ENCODE data around the gene MZB1. TPM values are rescaled to one million over a fixed set of nuclear protein-coding genes. Genes with fewer than 3 reads are reported as not detected.

Gene MZB1
- total RNA-seq, 1 experiment from 2014 or later: 1.1 TPM

- H3K27me3 Mint-ChIP-seq (ENCODE audit: low read depth): peaks cover 8% of the 10 kb centered on the region; the same call in 1 of the 2 replicates
- ChIA-PET POLR2A (no interaction called here), CTCF (no interaction called here)
- no peaks in the 10 kb centered on the region for H3K36me3 Mint-ChIP-seq
- no peak overlapping the region for H3K4me3 Mint-ChIP-seq
- ATAC-seq: no peak
- DNase-seq (ENCODE audit: low spot score): no peak
- no peaks in the 10 kb centered on the region for H3K9me3 Mint-ChIP-seq
- peaks cover 21% of the 10 kb centered on the region for H3K4me1 Mint-ChIP-seq
- TF ChIP-seq, protein P1, sequence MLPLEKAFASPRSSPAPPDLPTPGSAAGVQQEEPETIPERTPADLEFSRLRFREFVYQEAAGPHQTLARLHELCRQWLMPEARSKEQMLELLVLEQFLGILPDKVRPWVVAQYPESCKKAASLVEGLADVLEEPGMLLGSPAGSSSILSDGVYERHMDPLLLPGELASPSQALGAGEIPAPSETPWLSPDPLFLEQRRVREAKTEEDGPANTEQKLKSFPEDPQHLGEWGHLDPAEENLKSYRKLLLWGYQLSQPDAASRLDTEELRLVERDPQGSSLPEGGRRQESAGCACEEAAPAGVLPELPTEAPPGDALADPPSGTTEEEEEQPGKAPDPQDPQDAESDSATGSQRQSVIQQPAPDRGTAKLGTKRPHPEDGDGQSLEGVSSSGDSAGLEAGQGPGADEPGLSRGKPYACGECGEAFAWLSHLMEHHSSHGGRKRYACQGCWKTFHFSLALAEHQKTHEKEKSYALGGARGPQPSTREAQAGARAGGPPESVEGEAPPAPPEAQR (CRISPR knock-in tag; IDR thresholded peaks at IDR 0.05): no peak
- TF ChIP-seq RORB (CRISPR knock-in tag; IDR thresholded peaks at IDR 0.05): no peak
- TF ChIP-seq, protein P2, sequence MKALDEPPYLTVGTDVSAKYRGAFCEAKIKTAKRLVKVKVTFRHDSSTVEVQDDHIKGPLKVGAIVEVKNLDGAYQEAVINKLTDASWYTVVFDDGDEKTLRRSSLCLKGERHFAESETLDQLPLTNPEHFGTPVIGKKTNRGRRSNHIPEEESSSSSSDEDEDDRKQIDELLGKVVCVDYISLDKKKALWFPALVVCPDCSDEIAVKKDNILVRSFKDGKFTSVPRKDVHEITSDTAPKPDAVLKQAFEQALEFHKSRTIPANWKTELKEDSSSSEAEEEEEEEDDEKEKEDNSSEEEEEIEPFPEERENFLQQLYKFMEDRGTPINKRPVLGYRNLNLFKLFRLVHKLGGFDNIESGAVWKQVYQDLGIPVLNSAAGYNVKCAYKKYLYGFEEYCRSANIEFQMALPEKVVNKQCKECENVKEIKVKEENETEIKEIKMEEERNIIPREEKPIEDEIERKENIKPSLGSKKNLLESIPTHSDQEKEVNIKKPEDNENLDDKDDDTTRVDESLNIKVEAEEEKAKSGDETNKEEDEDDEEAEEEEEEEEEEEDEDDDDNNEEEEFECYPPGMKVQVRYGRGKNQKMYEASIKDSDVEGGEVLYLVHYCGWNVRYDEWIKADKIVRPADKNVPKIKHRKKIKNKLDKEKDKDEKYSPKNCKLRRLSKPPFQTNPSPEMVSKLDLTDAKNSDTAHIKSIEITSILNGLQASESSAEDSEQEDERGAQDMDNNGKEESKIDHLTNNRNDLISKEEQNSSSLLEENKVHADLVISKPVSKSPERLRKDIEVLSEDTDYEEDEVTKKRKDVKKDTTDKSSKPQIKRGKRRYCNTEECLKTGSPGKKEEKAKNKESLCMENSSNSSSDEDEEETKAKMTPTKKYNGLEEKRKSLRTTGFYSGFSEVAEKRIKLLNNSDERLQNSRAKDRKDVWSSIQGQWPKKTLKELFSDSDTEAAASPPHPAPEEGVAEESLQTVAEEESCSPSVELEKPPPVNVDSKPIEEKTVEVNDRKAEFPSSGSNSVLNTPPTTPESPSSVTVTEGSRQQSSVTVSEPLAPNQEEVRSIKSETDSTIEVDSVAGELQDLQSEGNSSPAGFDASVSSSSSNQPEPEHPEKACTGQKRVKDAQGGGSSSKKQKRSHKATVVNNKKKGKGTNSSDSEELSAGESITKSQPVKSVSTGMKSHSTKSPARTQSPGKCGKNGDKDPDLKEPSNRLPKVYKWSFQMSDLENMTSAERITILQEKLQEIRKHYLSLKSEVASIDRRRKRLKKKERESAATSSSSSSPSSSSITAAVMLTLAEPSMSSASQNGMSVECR (CRISPR knock-in tag; IDR thresholded peaks at IDR 0.05; ENCODE audit: borderline replicate concordance): no peak
- no peak overlapping the region for H3K27ac Mint-ChIP-seq
Measured at GRCh38 chr5:139383993-139384590, 5.6 kb downstream of the MZB1 start.

DNA sequence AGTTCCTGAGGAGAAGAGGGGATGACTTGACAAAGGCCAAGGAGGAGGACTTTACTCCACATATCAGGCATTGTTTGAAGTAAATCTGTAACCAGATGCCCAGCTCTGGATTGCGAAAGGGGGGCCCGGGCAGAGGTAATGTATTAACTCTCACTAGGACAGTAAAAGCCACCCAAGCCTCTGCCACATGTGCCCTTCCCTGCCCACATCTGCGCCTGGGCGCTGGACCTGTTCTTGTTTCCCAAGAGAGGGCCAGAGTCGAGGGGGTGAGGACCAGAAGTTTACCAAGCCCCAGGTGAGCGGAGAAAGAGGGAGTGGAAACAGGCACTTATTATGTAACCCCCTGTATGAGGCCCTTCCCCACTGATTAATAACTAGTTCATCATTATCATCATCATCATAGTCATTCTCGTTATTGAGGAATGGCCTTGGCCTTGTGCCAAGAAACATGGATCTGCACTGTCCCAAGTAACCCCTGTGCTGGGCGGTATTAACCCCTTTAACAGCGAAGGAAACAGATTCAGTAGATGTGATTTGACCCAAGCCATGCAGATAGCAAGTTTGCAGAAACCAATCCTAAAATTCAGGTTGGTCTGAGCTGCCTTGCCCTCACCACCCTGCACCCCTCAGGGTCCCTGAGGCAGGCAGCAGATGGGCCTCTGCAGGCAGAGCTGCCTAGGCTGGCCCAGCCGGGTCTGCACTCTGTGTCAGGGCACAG is 6.3 kb downstream of the MZB1 start, which contains the start of gene SLC23A1:
SLC23A1 (minus strand) TSS at position 23 of the 718 bp plus-strand sequence. CDS start 44 bp downstream, outside the sequence.
- H3K4me3 Mint-ChIP-seq: no peak within 1 kb of the TSS
- H3K36me3 Mint-ChIP-seq: no peaks in the 10 kb centered on the region
- POLR2A ChIA-PET: no interaction called here
- no peak within 1 kb of the TSS for H3K27ac Mint-ChIP-seq
- H3K9me3 Mint-ChIP-seq: no peaks in the 10 kb centered on the region
- CTCF ChIA-PET: interaction anchor here (1.0 kb wide), 1 partner anchor 19 kb away, joined by 4 read pairs; no protein-coding TSS in a partner anchor
- peaks cover 22% of the 10 kb centered on the region for H3K4me1 Mint-ChIP-seq
- DNase-seq (ENCODE audit: low spot score): no peak
- TF ChIP-seq MYBL2 (CRISPR knock-in tag; IDR thresholded peaks at IDR 0.05): no peak
- TF ChIP-seq HMGA2 (CRISPR knock-in tag; IDR thresholded peaks at IDR 0.05): no peak
- TF ChIP-seq ETV6 (CRISPR knock-in tag; IDR thresholded peaks at IDR 0.05): no peak
- no peak for TF ChIP-seq USF2 (CRISPR knock-in tag; IDR thresholded peaks at IDR 0.05)
- TF ChIP-seq CBFB (CRISPR knock-in tag; IDR thresholded peaks at IDR 0.05; ENCODE audit: low read depth): no peak
- TF ChIP-seq ZBTB21 (CRISPR knock-in tag; IDR thresholded peaks at IDR 0.05; ENCODE audit: borderline replicate concordance): no peak
- ATAC-seq: no peak
- peaks cover 8% of the 10 kb centered on the region; the same call in 1 of the 2 replicates for H3K27me3 Mint-ChIP-seq (ENCODE audit: low read depth)

DNA sequence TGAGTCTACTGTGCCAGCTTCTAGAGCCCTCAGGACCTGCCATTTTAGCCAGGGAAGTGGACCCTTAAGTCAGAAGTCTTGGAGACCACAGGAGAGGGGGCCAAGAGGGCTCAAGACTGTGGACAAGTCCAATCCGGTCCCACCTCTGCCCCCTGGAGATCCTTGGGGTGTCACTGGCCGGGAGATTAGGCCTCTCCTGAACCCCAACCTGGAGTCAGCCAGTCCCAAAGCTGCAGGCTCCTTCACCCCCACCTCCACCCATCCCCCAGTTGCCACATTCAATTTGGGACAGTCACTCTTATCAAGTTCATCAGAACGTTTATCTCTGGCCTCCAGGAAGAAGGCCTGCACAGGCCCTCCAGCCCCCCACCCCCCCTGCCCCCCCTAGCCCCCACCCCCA is 6.9 kb downstream of the MZB1 start:
- ChIA-PET CTCF (interaction anchor here (1.0 kb wide), 1 partner anchor 20 kb away, joined by 4 read pairs; no protein-coding TSS in a partner anchor), POLR2A (no interaction called here)
- Mint-ChIP-seq H3K4me1 (peaks cover 17% of the 10 kb centered on the region), H3K27ac (no peak overlapping the region), H3K9me3 (no peaks in the 10 kb centered on the region), H3K36me3 (no peaks in the 10 kb centered on the region), H3K4me3 (no peak overlapping the region), H3K27me3 (ENCODE audit: low read depth) (peaks cover 8% of the 10 kb centered on the region; the same call in 1 of the 2 replicates)
- ATAC-seq (no peak), DNase-seq (ENCODE audit: low spot score) (no peak)
- TF ChIP-seq, protein P3, sequence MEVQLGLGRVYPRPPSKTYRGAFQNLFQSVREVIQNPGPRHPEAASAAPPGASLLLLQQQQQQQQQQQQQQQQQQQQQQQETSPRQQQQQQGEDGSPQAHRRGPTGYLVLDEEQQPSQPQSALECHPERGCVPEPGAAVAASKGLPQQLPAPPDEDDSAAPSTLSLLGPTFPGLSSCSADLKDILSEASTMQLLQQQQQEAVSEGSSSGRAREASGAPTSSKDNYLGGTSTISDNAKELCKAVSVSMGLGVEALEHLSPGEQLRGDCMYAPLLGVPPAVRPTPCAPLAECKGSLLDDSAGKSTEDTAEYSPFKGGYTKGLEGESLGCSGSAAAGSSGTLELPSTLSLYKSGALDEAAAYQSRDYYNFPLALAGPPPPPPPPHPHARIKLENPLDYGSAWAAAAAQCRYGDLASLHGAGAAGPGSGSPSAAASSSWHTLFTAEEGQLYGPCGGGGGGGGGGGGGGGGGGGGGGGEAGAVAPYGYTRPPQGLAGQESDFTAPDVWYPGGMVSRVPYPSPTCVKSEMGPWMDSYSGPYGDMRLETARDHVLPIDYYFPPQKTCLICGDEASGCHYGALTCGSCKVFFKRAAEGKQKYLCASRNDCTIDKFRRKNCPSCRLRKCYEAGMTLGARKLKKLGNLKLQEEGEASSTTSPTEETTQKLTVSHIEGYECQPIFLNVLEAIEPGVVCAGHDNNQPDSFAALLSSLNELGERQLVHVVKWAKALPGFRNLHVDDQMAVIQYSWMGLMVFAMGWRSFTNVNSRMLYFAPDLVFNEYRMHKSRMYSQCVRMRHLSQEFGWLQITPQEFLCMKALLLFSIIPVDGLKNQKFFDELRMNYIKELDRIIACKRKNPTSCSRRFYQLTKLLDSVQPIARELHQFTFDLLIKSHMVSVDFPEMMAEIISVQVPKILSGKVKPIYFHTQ (CRISPR knock-in tag; IDR thresholded peaks at IDR 0.05): no peak
- no peak for TF ChIP-seq ZNF232 (CRISPR knock-in tag; IDR thresholded peaks at IDR 0.05)
- TF ChIP-seq, protein P4, sequence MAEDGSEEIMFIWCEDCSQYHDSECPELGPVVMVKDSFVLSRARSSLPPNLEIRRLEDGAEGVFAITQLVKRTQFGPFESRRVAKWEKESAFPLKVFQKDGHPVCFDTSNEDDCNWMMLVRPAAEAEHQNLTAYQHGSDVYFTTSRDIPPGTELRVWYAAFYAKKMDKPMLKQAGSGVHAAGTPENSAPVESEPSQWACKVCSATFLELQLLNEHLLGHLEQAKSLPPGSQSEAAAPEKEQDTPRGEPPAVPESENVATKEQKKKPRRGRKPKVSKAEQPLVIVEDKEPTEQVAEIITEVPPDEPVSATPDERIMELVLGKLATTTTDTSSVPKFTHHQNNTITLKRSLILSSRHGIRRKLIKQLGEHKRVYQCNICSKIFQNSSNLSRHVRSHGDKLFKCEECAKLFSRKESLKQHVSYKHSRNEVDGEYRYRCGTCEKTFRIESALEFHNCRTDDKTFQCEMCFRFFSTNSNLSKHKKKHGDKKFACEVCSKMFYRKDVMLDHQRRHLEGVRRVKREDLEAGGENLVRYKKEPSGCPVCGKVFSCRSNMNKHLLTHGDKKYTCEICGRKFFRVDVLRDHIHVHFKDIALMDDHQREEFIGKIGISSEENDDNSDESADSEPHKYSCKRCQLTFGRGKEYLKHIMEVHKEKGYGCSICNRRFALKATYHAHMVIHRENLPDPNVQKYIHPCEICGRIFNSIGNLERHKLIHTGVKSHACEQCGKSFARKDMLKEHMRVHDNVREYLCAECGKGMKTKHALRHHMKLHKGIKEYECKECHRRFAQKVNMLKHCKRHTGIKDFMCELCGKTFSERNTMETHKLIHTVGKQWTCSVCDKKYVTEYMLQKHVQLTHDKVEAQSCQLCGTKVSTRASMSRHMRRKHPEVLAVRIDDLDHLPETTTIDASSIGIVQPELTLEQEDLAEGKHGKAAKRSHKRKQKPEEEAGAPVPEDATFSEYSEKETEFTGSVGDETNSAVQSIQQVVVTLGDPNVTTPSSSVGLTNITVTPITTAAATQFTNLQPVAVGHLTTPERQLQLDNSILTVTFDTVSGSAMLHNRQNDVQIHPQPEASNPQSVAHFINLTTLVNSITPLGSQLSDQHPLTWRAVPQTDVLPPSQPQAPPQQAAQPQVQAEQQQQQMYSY (CRISPR knock-in tag; IDR thresholded peaks at IDR 0.05): no peak
- TF ChIP-seq ZBTB21 (CRISPR knock-in tag; IDR thresholded peaks at IDR 0.05; ENCODE audit: borderline replicate concordance): no peak
- TF ChIP-seq GRHL2 (CRISPR knock-in tag; IDR thresholded peaks at IDR 0.05; ENCODE audit: insufficient replicate concordance, severe bottlenecking): no peak
- TF ChIP-seq NFE2L1 (CRISPR knock-in tag; IDR thresholded peaks at IDR 0.05): no peak
- TF ChIP-seq JUN (CRISPR knock-in tag; IDR thresholded peaks at IDR 0.05): no peak
- TF ChIP-seq NR1H2 (CRISPR knock-in tag; IDR thresholded peaks at IDR 0.05): no peak

Data from WTC11 (cell line).